ENCODE results near the gene NCAPG2.

DNA sequence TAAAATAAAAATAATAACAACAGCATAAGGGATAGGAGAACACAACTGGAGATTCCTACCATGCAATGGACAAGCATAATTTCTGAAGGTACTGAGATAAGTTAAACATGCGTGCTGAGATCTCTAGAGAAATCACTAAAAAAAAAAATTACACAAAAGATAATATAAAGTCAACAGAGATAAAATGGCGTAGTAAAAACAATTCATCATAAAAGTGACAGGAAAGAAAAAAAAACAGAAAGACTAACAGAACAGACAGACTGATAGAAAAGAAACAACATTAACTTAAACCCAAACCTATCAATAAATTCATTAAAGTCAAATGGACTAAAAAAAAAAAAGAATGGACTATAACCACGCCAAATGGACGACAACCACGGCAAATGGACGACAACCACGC is 56.4 kb downstream of the NCAPG2 start:
- TF ChIP-seq, protein P1, sequence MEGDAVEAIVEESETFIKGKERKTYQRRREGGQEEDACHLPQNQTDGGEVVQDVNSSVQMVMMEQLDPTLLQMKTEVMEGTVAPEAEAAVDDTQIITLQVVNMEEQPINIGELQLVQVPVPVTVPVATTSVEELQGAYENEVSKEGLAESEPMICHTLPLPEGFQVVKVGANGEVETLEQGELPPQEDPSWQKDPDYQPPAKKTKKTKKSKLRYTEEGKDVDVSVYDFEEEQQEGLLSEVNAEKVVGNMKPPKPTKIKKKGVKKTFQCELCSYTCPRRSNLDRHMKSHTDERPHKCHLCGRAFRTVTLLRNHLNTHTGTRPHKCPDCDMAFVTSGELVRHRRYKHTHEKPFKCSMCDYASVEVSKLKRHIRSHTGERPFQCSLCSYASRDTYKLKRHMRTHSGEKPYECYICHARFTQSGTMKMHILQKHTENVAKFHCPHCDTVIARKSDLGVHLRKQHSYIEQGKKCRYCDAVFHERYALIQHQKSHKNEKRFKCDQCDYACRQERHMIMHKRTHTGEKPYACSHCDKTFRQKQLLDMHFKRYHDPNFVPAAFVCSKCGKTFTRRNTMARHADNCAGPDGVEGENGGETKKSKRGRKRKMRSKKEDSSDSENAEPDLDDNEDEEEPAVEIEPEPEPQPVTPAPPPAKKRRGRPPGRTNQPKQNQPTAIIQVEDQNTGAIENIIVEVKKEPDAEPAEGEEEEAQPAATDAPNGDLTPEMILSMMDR (IDR thresholded peaks at IDR 0.05), result no peak
- no peak for TF ChIP-seq POLR2A (IDR thresholded peaks at IDR 0.05)

Data from body of pancreas (tissue), 4 donors.